Gastrocnemius medialis (tissue), 4 donors: ENCODE data around the gene EGLN2.

ENCODE experiments used
- CTCF ChIP-seq, 5 experiments: fragments of 450-650 bp in 3 of 5; fragments of 200-600 bp in 2 of 5; sonication (generic) in 2 of 5; IDR thresholded peaks in 4 of 5; conservative IDR thresholded peaks in 1 of 5; 1 replicate in 4 of 5; 2 replicates in 1 of 5; pipeline ENCODE4 v1.5.1; 2016 to 2019; ENCODE audit warnings: antibody characterized with exemption in 5 of 5, mild to moderate bottlenecking in 3 of 5, moderate library complexity in 3 of 5
- POLR2A ChIP-seq, 2 donors: fragments of 450-650 bp; IDR thresholded peaks; one replicate each; pipeline ENCODE4 v1.6.1; 2017; ENCODE audit warnings: antibody characterized with exemption in 2 of 2, mild to moderate bottlenecking in 2 of 2, moderate library complexity in 2 of 2

- TF ChIP-seq POLR2A (IDR thresholded peaks at IDR 0.05) (no peak), CTCF (IDR thresholded peaks at IDR 0.05 in 4 of 5, conservative IDR thresholded peaks at IDR 0.05 in 1 of 5) (no peak)
These were observed 2.7 kb downstream of the EGLN2 start for GRCh38 chr19:40801426-40802299.
